WTC11 (cell line): Measurements from ENCODE around the gene SH3RF2.

Experiments
- CBFB ChIP-seq: sonication (generic); formaldehyde crosslinking; IDR thresholded peaks from 2 replicates; pipeline ENCODE4 v1.8.1; 2022; ENCODE audit warnings: mild to moderate bottlenecking, low read depth, missing genetic modification reagents
- CTCF ChIP-seq: fragments of 200-600 bp; IDR thresholded peaks from 2 replicates; pipeline ENCODE4 v1.8.0; 2022; ENCODE audit warnings: antibody characterized with exemption
- ETV6 ChIP-seq: sonication (generic); formaldehyde crosslinking; IDR thresholded peaks from 2 replicates; pipeline ENCODE4 v1.8.1; 2022; ENCODE audit warnings: mild to moderate bottlenecking, missing genetic modification reagents
- FOXP1 ChIP-seq: sonication (generic); formaldehyde crosslinking; IDR thresholded peaks from 2 replicates; pipeline ENCODE4 v1.8.0; 2022; ENCODE audit warnings: missing genetic modification reagents, mild to moderate bottlenecking, moderate library complexity, borderline replicate concordance
- GABPB1 ChIP-seq: sonication (generic); formaldehyde crosslinking; IDR thresholded peaks from 2 replicates; pipeline ENCODE4 v1.8.1; 2023; ENCODE audit warnings: mild to moderate bottlenecking, missing genetic modification reagents
- JUN ChIP-seq: sonication (generic); formaldehyde crosslinking; IDR thresholded peaks from 2 replicates; pipeline ENCODE4 v1.8.0; 2023; ENCODE audit warnings: mild to moderate bottlenecking, missing genetic modification reagents
- NR1H2 ChIP-seq: sonication (generic); formaldehyde crosslinking; IDR thresholded peaks from 2 replicates; pipeline ENCODE4 v1.9.0; 2021; ENCODE audit warnings: mild to moderate bottlenecking, moderate library complexity, missing genetic modification reagents
- SP1 ChIP-seq: sonication (generic); formaldehyde crosslinking; conservative IDR thresholded peaks from 2 replicates; pipeline ENCODE4 v1.8.1; 2022; ENCODE audit warnings: missing genetic modification reagents
- ZNF121 ChIP-seq: sonication (generic); formaldehyde crosslinking; IDR thresholded peaks from 2 replicates; pipeline ENCODE4 v1.8.0; 2023; ENCODE audit warnings: missing genetic modification reagents
- ZNF281 ChIP-seq: sonication (generic); formaldehyde crosslinking; IDR thresholded peaks from 2 replicates; pipeline ENCODE4 v1.8.0; 2023; ENCODE audit warnings: mild to moderate bottlenecking, missing genetic modification reagents
- ZNF396 ChIP-seq: fragments of 250-450 bp; sonication (Bioruptor Pico); IDR thresholded peaks from 2 replicates; pipeline ENCODE4 v1.8.0; 2021; ENCODE audit warnings: mild to moderate bottlenecking, moderate library complexity, borderline replicate concordance
- TF ChIP-seq, protein P1 (sequence below): sonication (generic); formaldehyde crosslinking; IDR thresholded peaks from 2 replicates; pipeline ENCODE4 v1.8.1; 2023; ENCODE audit warnings: mild to moderate bottlenecking, missing genetic modification reagents, moderate library complexity

- TF ChIP-seq CBFB (CRISPR knock-in tag) (no peak), CTCF (no peak), JUN (CRISPR knock-in tag) (no peak), GABPB1 (CRISPR knock-in tag) (no peak), SP1 (no peak), ETV6 (CRISPR knock-in tag) (no peak), FOXP1 (no peak), ZNF396 (no peak), ZNF281 (CRISPR knock-in tag) (no peak), ZNF121 (CRISPR knock-in tag) (no peak), NR1H2 (CRISPR knock-in tag) (no peak)
- TF ChIP-seq, protein P1, sequence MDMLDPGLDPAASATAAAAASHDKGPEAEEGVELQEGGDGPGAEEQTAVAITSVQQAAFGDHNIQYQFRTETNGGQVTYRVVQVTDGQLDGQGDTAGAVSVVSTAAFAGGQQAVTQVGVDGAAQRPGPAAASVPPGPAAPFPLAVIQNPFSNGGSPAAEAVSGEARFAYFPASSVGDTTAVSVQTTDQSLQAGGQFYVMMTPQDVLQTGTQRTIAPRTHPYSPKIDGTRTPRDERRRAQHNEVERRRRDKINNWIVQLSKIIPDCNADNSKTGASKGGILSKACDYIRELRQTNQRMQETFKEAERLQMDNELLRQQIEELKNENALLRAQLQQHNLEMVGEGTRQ: no peak
These were observed 91.4 kb downstream of the SH3RF2 start for GRCh38 chr5:146027751-146028150.
